Smooth muscle cell of the pulmonary artery (primary cell): ENCODE data around the gene AADACL3. TPM values are rescaled to one million over a fixed set of nuclear protein-coding genes. Genes with fewer than 3 reads are reported as not detected.

Source experiments
- total RNA-seq: library from RNA; depleted of rRNA; stranded (reverse); fragments of >200 nt; gene quantifications from 2 replicates; pipeline ENCODE4 v1.2.3, GENCODE V29; 2014

The AADACL3 gene, protein sequence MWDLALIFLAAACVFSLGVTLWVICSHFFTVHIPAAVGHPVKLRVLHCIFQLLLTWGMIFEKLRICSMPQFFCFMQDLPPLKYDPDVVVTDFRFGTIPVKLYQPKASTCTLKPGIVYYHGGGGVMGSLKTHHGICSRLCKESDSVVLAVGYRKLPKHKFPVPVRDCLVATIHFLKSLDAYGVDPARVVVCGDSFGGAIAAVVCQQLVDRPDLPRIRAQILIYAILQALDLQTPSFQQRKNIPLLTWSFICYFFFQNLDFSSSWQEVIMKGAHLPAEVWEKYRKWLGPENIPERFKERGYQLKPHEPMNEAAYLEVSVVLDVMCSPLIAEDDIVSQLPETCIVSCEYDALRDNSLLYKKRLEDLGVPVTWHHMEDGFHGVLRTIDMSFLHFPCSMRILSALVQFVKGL
- not detected in 2 replicates for total RNA-seq

GRCh38 chr1:12715896-12716437 lies at the start of gene AADACL3:
TSS of gene AADACL3 (plus strand) at chr1:12716110. CDS start at chr1:12716177, 67 bp downstream.

DNA sequence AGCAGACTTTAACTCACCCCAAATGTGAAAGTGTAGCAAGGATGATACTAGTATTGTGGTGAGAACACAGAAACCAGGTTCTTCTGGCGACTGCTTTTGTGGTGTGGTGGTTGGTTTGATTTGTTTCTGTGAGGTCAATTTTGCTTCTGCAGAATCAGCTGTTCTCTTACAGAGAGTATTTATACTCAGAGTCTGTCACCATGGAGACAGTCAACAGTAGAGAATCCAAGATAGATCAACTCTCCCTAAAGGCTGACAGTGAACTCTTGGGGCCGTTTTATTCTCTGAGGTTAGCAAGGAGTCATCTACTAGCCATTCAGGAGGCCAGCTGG lies 30.0 kb downstream of the AADACL3 start, which contains the start of gene CFAP107:
Gene CFAP107 (plus strand): TSS at position 209 of the 332 bp plus-strand sequence. CDS start 231 bp downstream, outside the sequence.

DNA sequence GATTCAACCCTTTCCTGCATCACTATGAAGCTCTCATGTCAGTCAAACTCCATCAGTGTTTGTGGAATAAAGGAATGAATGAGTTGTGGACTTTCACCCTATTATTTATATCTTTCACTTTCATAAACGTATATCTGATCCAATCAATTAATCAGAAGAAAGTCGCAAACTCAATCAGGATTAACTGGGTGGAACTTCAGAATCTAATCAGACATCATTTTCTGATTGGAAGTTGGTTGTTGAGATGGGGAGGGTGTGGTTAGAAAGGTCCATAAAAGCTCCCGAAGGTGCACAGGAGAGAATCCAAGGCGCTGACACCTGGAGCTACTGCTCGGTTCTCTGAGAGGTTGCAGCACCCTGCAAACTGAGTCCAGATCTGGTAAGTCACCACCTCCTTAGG lies 57.5 kb downstream of the AADACL3 start, which contains the start of gene PRAMEF12:
Gene PRAMEF12 (plus strand): TSS at position 301 of the 400 bp plus-strand sequence. CDS start 1,130 bp downstream, outside the sequence.

Other genes with a start within 250 kb of the AADACL3 start
- 9.6 and 35.3 TPM in 2 replicates for gene DHRS3, start 97.9 kb upstream of the AADACL3 start, total RNA-seq
- gene AADACL4, start 72.0 kb upstream of the AADACL3 start, total RNA-seq = not detected in 2 replicates
- gene CFAP107, start 30.1 kb downstream of the AADACL3 start, total RNA-seq = not detected in 2 replicates
- gene PRAMEF12, start 57.6 kb downstream of the AADACL3 start, total RNA-seq = not detected in 2 replicates
- gene PRAMEF1, start 75.3 kb downstream of the AADACL3 start, total RNA-seq = not detected in 2 replicates
- gene PRAMEF11, start 115.3 kb downstream of the AADACL3 start, total RNA-seq = not detected in 2 replicates
- gene HNRNPCL1, start 132.6 kb downstream of the AADACL3 start, total RNA-seq = not detected in 2 replicates
- gene PRAMEF2, start 141.0 kb downstream of the AADACL3 start, total RNA-seq = not detected in 2 replicates
- not detected in 2 replicates for gene PRAMEF4, start 170.1 kb downstream of the AADACL3 start, total RNA-seq
- gene PRAMEF10, start 182.2 kb downstream of the AADACL3 start, total RNA-seq = not detected in 2 replicates
- not detected in 2 replicates for gene PRAMEF7, start 200.5 kb downstream of the AADACL3 start, total RNA-seq
- not detected in 2 replicates for gene PRAMEF6, start 231.5 kb downstream of the AADACL3 start, total RNA-seq